ENCODE measurements around the gene CEP41.
"Not testable (repeated sequence)": the region's sequence is repeated elsewhere in the genome, so short reads cannot be mapped to it uniquely, and the experiment has no call there.

Gene CEP41

DNA sequence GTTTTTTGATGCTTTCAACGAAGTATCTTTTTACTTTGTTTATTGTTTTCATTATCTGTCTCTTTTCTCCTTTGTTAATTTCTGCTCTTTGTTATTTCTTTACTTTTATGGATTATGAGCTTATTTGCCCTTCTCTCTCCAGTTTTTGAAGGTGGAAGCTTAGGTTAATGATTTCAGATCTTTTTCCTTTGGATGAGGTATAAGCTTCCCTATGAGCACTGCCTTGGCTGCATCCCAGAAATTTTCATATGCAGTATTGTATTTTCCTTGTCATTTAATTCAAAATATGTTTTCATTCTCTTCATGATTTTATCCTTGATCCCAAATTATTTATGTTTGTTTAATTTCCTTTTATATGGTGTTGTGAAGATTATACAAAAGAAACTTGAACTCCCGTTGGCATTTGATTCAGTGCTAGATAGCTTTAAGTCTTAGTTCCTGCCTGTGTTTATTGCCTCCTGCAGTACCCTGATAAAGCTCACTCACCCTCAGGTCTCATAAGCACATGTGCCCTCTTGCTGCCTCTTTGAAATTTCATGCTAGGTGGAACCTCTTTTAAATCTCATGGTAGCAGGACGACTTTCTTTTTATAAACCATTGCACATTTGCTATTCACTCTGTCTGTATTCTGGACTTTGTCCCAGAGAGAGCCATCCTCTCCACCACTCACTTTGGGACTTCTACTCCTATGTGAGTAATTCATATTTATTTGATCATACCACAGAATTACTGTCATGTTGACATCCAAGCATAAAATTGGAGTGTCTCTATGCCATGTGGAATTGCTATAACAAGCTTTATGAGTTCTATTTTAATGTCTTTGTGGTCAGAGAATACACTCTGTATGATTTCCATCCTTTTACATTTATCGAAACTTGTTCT, 23.0 kb upstream of the CEP41 start:
- no peaks in the 10 kb centered on the region for H3K36me3 ChIP-seq (ENCODE audit: control insufficient read depth in 2 of 2, insufficient read depth in 2 of 2, low read length in 2 of 2)
- no peak overlapping the region for H3K9ac ChIP-seq (ENCODE audit: low read depth in 1 of 2, low read length in 2 of 2)
- H3K4me1 ChIP-seq (ENCODE audit: control insufficient read depth in 2 of 2, insufficient read depth in 2 of 2, low read length in 2 of 2): no peaks in the 10 kb centered on the region
- peaks cover 0 to 4% of the 10 kb centered on the region in 2 donors for H3K27me3 ChIP-seq (ENCODE audit: control insufficient read depth in 2 of 2, insufficient read depth in 2 of 2, low read length in 2 of 2)
- H3K27ac ChIP-seq (ENCODE audit: low read depth in 2 of 2, low read length in 2 of 2): no peak overlapping the region
- H3K9me3 ChIP-seq (ENCODE audit: control insufficient read depth in 2 of 2, low read length in 2 of 2): peaks cover 0 to 2% of the 10 kb centered on the region in 2 donors
- H3K4me3 ChIP-seq (ENCODE audit: low read length in 2 of 2): no peak overlapping the region

- Histone ChIP-seq H3K27me3 (ENCODE audit: control insufficient read depth in 2 of 2, insufficient read depth in 2 of 2, low read length in 2 of 2) (no peaks in the 10 kb centered on the region), H3K27ac (ENCODE audit: low read depth in 2 of 2, low read length in 2 of 2) (no peak overlapping the region), H3K4me3 (ENCODE audit: low read length in 2 of 2) (no peak overlapping the region), H3K9me3 (ENCODE audit: control insufficient read depth in 2 of 2, low read length in 2 of 2) (peaks cover 0 to 2% of the 10 kb centered on the region in 2 donors), H3K36me3 (ENCODE audit: control insufficient read depth in 2 of 2, insufficient read depth in 2 of 2, low read length in 2 of 2) (no peaks in the 10 kb centered on the region), H3K9ac (ENCODE audit: low read depth in 1 of 2, low read length in 2 of 2) (no peak overlapping the region), H3K4me1 (ENCODE audit: control insufficient read depth in 2 of 2, insufficient read depth in 2 of 2, low read length in 2 of 2) (no peaks in the 10 kb centered on the region)
Observed at GRCh38 chr7:130461272-130461671, 20.5 kb upstream of the CEP41 start.

DNA sequence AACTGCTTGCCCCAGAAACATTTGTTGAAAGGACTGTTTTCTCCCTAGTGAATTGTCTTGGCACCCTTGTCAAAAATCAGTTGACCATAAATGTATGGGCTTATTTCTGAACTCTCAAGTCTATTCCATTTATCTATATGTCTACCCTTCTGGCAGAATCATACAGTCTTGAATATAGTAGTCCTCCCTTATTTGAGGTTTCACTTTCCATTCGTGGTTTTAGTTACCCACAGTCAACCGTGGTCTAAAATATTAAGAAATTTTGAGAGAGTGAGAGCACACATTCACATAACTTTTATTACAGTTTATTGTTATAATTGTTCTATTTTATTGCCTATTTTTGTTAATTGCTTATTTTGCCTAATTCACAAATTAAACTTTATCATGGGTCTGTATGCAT, 17.4 kb upstream of the CEP41 start:
- H3K4me3 ChIP-seq (ENCODE audit: low read length in 2 of 2): no peak overlapping the region
- H3K9ac ChIP-seq (ENCODE audit: low read depth in 1 of 2, low read length in 2 of 2): no peak overlapping the region
- H3K27ac ChIP-seq (ENCODE audit: low read depth in 2 of 2, low read length in 2 of 2): no peak overlapping the region
- no peaks in the 10 kb centered on the region for H3K4me1 ChIP-seq (ENCODE audit: control insufficient read depth in 2 of 2, insufficient read depth in 2 of 2, low read length in 2 of 2)
- H3K9me3 ChIP-seq (ENCODE audit: control insufficient read depth in 2 of 2, low read length in 2 of 2): peaks cover 0 to 2% of the 10 kb centered on the region in 2 donors
- no peaks in the 10 kb centered on the region for H3K27me3 ChIP-seq (ENCODE audit: control insufficient read depth in 2 of 2, insufficient read depth in 2 of 2, low read length in 2 of 2)
- no peaks in the 10 kb centered on the region for H3K36me3 ChIP-seq (ENCODE audit: control insufficient read depth in 2 of 2, insufficient read depth in 2 of 2, low read length in 2 of 2)

DNA sequence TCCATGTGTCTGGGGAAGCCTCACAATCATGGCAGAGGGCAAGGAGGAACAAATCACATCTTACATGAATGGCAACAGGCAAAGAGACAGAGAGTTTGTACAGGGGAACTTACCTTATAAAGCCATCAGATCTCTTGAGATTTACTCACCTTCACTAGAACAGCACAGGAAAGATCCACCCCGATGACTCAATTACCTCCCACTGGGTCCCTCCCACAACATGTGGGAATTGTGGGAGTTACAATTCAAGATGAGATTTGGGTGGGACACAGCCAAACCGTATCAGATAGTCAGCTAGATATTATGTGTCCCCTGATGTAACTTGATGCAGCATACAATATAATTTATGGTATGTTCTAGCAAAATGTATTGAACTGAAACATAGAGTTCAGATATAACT, 14.1 kb upstream of the CEP41 start:
- Histone ChIP-seq H3K36me3 (ENCODE audit: control insufficient read depth in 2 of 2, insufficient read depth in 2 of 2, low read length in 2 of 2) (no peaks in the 10 kb centered on the region), H3K27ac (ENCODE audit: low read depth in 2 of 2, low read length in 2 of 2) (no peak overlapping the region), H3K9ac (ENCODE audit: low read depth in 1 of 2, low read length in 2 of 2) (no peak overlapping the region), H3K27me3 (ENCODE audit: control insufficient read depth in 2 of 2, insufficient read depth in 2 of 2, low read length in 2 of 2) (no peaks in the 10 kb centered on the region), H3K4me3 (ENCODE audit: low read length in 2 of 2) (no peak overlapping the region), H3K9me3 (ENCODE audit: control insufficient read depth in 2 of 2, low read length in 2 of 2) (peaks cover 0 to 2% of the 10 kb centered on the region in 2 donors), H3K4me1 (ENCODE audit: control insufficient read depth in 2 of 2, insufficient read depth in 2 of 2, low read length in 2 of 2) (no peaks in the 10 kb centered on the region)

- H3K4me1 ChIP-seq (ENCODE audit: control insufficient read depth in 2 of 2, insufficient read depth in 2 of 2, low read length in 2 of 2): no peaks in the 10 kb centered on the region
- H3K27ac ChIP-seq (ENCODE audit: low read depth in 2 of 2, low read length in 2 of 2): no peak overlapping the region
- no peaks in the 10 kb centered on the region for H3K9me3 ChIP-seq (ENCODE audit: control insufficient read depth in 2 of 2, low read length in 2 of 2)
- no peaks in the 10 kb centered on the region for H3K36me3 ChIP-seq (ENCODE audit: control insufficient read depth in 2 of 2, insufficient read depth in 2 of 2, low read length in 2 of 2)
- no peak overlapping the region for H3K4me3 ChIP-seq (ENCODE audit: low read length in 2 of 2)
- no peak overlapping the region for H3K9ac ChIP-seq (ENCODE audit: low read depth in 1 of 2, low read length in 2 of 2)
- H3K27me3 ChIP-seq (ENCODE audit: control insufficient read depth in 2 of 2, insufficient read depth in 2 of 2, low read length in 2 of 2): no peaks in the 10 kb centered on the region
Observed at GRCh38 chr7:130452951-130453350, 12.1 kb upstream of the CEP41 start.

GRCh38 chr7:130451344-130451743, 10.5 kb upstream of the CEP41 start:
- H3K27me3 ChIP-seq (ENCODE audit: control insufficient read depth in 2 of 2, insufficient read depth in 2 of 2, low read length in 2 of 2): not testable (repeated sequence)

DNA sequence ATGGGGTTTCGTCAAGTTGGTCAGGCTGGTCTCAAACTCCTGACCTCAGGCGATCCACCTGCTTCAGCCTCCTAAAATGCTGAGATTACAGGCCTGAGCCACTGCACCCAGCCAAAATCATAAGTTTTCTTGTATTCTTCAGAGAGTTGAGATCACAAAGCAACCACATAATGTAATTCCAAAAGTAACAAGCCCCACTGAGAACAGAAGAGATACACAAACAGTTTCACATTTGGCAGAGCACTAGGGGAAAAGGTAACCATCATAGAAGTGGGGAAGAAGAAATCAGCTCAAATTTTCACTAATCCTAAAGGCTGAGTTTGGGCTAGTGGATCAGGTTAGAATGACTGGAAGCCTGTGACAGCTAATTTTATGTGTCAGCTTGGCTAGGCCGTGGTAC, 5.4 kb upstream of the CEP41 start:
- Histone ChIP-seq H3K27ac (ENCODE audit: low read depth in 2 of 2, low read length in 2 of 2) (no peak overlapping the region), H3K36me3 (ENCODE audit: control insufficient read depth in 2 of 2, insufficient read depth in 2 of 2, low read length in 2 of 2) (no peaks in the 10 kb centered on the region), H3K4me1 (ENCODE audit: control insufficient read depth in 2 of 2, insufficient read depth in 2 of 2, low read length in 2 of 2) (peaks cover 0 to 3% of the 10 kb centered on the region in 2 donors), H3K9me3 (ENCODE audit: control insufficient read depth in 2 of 2, low read length in 2 of 2) (no peaks in the 10 kb centered on the region), H3K4me3 (ENCODE audit: low read length in 2 of 2) (no peak overlapping the region), H3K27me3 (ENCODE audit: control insufficient read depth in 2 of 2, insufficient read depth in 2 of 2, low read length in 2 of 2) (no peaks in the 10 kb centered on the region), H3K9ac (ENCODE audit: low read depth in 1 of 2, low read length in 2 of 2) (no peak overlapping the region)

More at GRCh38 chr7:130451344-130451743, 10.5 kb upstream of the CEP41 start:
- not testable (repeated sequence) for H3K27ac ChIP-seq (ENCODE audit: low read depth in 2 of 2, low read length in 2 of 2); H3K36me3 ChIP-seq (ENCODE audit: control insufficient read depth in 2 of 2, insufficient read depth in 2 of 2, low read length in 2 of 2); H3K9me3 ChIP-seq (ENCODE audit: control insufficient read depth in 2 of 2, low read length in 2 of 2); H3K4me3 ChIP-seq (ENCODE audit: low read length in 2 of 2); H3K4me1 ChIP-seq (ENCODE audit: control insufficient read depth in 2 of 2, insufficient read depth in 2 of 2, low read length in 2 of 2); H3K9ac ChIP-seq (ENCODE audit: low read depth in 1 of 2, low read length in 2 of 2)

GRCh38 chr7:130444751-130445407, 4.1 kb upstream of the CEP41 start:
- H3K4me3 ChIP-seq (ENCODE audit: low read length in 2 of 2): no peak overlapping the region
- H3K36me3 ChIP-seq (ENCODE audit: control insufficient read depth in 2 of 2, insufficient read depth in 2 of 2, low read length in 2 of 2): no peaks in the 10 kb centered on the region
- H3K27me3 ChIP-seq (ENCODE audit: control insufficient read depth in 2 of 2, insufficient read depth in 2 of 2, low read length in 2 of 2): no peaks in the 10 kb centered on the region
- H3K9ac ChIP-seq (ENCODE audit: low read depth in 1 of 2, low read length in 2 of 2): no peak overlapping the region
- no peak overlapping the region for H3K27ac ChIP-seq (ENCODE audit: low read depth in 2 of 2, low read length in 2 of 2)
- no peaks in the 10 kb centered on the region for H3K9me3 ChIP-seq (ENCODE audit: control insufficient read depth in 2 of 2, low read length in 2 of 2)
- H3K4me1 ChIP-seq (ENCODE audit: control insufficient read depth in 2 of 2, insufficient read depth in 2 of 2, low read length in 2 of 2): peaks cover 3 to 8% of the 10 kb centered on the region in 2 donors

DNA sequence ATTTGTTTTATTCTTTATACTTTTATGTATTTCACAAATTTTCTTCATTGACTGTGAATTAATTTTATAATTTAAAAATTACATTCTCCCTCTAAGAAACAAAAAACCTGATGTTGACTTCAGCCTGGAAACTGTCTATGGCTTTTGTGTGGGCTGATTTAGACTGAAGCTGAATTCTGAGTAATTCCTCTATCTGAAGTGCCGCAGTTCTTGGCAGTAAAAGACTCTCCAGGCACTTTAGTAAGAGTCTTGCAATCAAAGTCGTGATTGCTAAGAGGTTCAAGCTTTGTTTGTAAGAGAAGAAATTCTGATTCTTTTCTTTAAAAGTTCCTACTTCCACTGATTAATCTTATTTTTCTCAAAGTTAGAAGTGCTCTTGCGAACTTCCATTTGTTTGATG, 3.4 kb upstream of the CEP41 start:
- H3K4me1 ChIP-seq (ENCODE audit: control insufficient read depth in 2 of 2, insufficient read depth in 2 of 2, low read length in 2 of 2): peaks cover 3 to 8% of the 10 kb centered on the region in 2 donors
- no peaks in the 10 kb centered on the region for H3K27me3 ChIP-seq (ENCODE audit: control insufficient read depth in 2 of 2, insufficient read depth in 2 of 2, low read length in 2 of 2)
- no peaks in the 10 kb centered on the region for H3K36me3 ChIP-seq (ENCODE audit: control insufficient read depth in 2 of 2, insufficient read depth in 2 of 2, low read length in 2 of 2)
- no peaks in the 10 kb centered on the region for H3K9me3 ChIP-seq (ENCODE audit: control insufficient read depth in 2 of 2, low read length in 2 of 2)
- H3K9ac ChIP-seq (ENCODE audit: low read depth in 1 of 2, low read length in 2 of 2): no peak overlapping the region
- H3K27ac ChIP-seq (ENCODE audit: low read depth in 2 of 2, low read length in 2 of 2): no peak overlapping the region
- H3K4me3 ChIP-seq (ENCODE audit: low read length in 2 of 2): no peak overlapping the region

DNA sequence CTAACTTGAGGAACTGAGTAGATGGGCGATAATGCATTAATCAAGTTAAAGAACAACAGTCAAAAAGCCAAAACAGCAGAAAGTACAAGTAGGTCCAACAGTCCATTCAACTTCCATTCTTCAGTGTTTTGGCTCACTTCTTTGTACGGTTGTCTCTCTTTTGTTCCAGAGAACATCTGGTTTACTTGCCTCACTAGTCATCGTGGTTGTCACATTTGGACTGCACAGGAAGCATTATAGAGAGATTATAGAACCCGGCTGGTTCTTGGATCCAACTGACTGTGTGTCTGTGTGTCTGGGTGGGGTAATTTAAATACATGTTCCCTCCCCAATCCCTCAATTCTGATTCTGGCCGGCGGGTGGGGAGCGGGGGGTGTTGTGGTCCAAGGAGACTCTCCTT, 1.8 kb upstream of the CEP41 start:
- Histone ChIP-seq H3K36me3 (ENCODE audit: control insufficient read depth in 2 of 2, insufficient read depth in 2 of 2, low read length in 2 of 2) (no peaks in the 10 kb centered on the region), H3K4me3 (ENCODE audit: low read length in 2 of 2) (no peak overlapping the region), H3K27ac (ENCODE audit: low read depth in 2 of 2, low read length in 2 of 2) (no peak overlapping the region), H3K9me3 (ENCODE audit: control insufficient read depth in 2 of 2, low read length in 2 of 2) (no peaks in the 10 kb centered on the region), H3K4me1 (ENCODE audit: control insufficient read depth in 2 of 2, insufficient read depth in 2 of 2, low read length in 2 of 2) (peaks cover 3 to 8% of the 10 kb centered on the region in 2 donors), H3K27me3 (ENCODE audit: control insufficient read depth in 2 of 2, insufficient read depth in 2 of 2, low read length in 2 of 2) (no peaks in the 10 kb centered on the region), H3K9ac (ENCODE audit: low read depth in 1 of 2, low read length in 2 of 2) (no peak overlapping the region)

Measured in mucosa of rectum (tissue), 2 donors.